ENCODE measurements around the gene GPC2.

GPC2 gene

GRCh38 chr7:100122568-100122967 is 54.6 kb downstream of the GPC2 start:
- Histone ChIP-seq H3K27me3 (ENCODE audit: insufficient read depth, poor library complexity, severe bottlenecking) (no peaks in the 10 kb centered on the region), H3K27ac (replicated peaks) (no peak overlapping the region), H3K4me3 (replicated peaks; ENCODE audit: insufficient read depth, low read length) (no peak overlapping the region)
- DNase-seq (ENCODE audit: low read depth in 1 of 2, low spot score in 1 of 2) = no peak
- no peak for TF ChIP-seq REST (IDR thresholded peaks at IDR 0.05; ENCODE audit: insufficient replicate concordance, low read depth)
- no peak for TF ChIP-seq SPI1 (IDR thresholded peaks at IDR 0.05; ENCODE audit: borderline replicate concordance, low read depth)
- TF ChIP-seq POLR2AphosphoS5 (IDR thresholded peaks at IDR 0.05; ENCODE audit: low read depth) = no peak
- no peak for TF ChIP-seq GABPA (IDR thresholded peaks at IDR 0.05; ENCODE audit: low read depth)
- TF ChIP-seq CTCF (IDR thresholded peaks at IDR 0.05; ENCODE audit: insufficient read depth, low read length) = no peak

GRCh38 chr7:100122067-100122466 is 55.1 kb downstream of the GPC2 start:
- DNase-seq (ENCODE audit: low read depth in 1 of 2, low spot score in 1 of 2) = no peak
- TF ChIP-seq SPI1 (IDR thresholded peaks at IDR 0.05; ENCODE audit: borderline replicate concordance, low read depth) (no peak), POLR2AphosphoS5 (IDR thresholded peaks at IDR 0.05; ENCODE audit: low read depth) (no peak), REST (IDR thresholded peaks at IDR 0.05; ENCODE audit: insufficient replicate concordance, low read depth) (no peak), GABPA (IDR thresholded peaks at IDR 0.05; ENCODE audit: low read depth) (no peak), CTCF (IDR thresholded peaks at IDR 0.05; ENCODE audit: insufficient read depth, low read length) (no peak)
- Histone ChIP-seq H3K27me3 (ENCODE audit: insufficient read depth, poor library complexity, severe bottlenecking) (no peaks in the 10 kb centered on the region), H3K27ac (replicated peaks) (no peak overlapping the region), H3K4me3 (replicated peaks; ENCODE audit: insufficient read depth, low read length) (no peak overlapping the region)

GRCh38 chr7:100120733-100121036 is 56.5 kb downstream of the GPC2 start:
- no peak for TF ChIP-seq SPI1 (IDR thresholded peaks at IDR 0.05; ENCODE audit: borderline replicate concordance, low read depth)
- no peak for DNase-seq (ENCODE audit: low read depth in 1 of 2, low spot score in 1 of 2)
- H3K27ac ChIP-seq (replicated peaks) = peak overlapping the region; percentile 97
- H3K4me3 ChIP-seq (replicated peaks; ENCODE audit: insufficient read depth, low read length) = no peak overlapping the region
- H3K27me3 ChIP-seq (ENCODE audit: insufficient read depth, poor library complexity, severe bottlenecking) = no peaks in the 10 kb centered on the region

- H3K4me3 ChIP-seq (replicated peaks; ENCODE audit: insufficient read depth, low read length) = peak overlapping the region; percentile 77
- no peak for TF ChIP-seq CTCF (IDR thresholded peaks at IDR 0.05; ENCODE audit: insufficient read depth, low read length)
- no peak for TF ChIP-seq REST (IDR thresholded peaks at IDR 0.05; ENCODE audit: insufficient replicate concordance, low read depth)
- no peak for TF ChIP-seq GABPA (IDR thresholded peaks at IDR 0.05; ENCODE audit: low read depth)
- no peak for TF ChIP-seq POLR2AphosphoS5 (IDR thresholded peaks at IDR 0.05; ENCODE audit: low read depth)
- TF ChIP-seq SPI1 (IDR thresholded peaks at IDR 0.05; ENCODE audit: borderline replicate concordance, low read depth) = no peak
- peak overlapping the region; percentile 97 for H3K27ac ChIP-seq (replicated peaks)
- peak in 1 of 2 experiments; percentile 61 for DNase-seq (ENCODE audit: low read depth in 1 of 2, low spot score in 1 of 2)
- no peaks in the 10 kb centered on the region for H3K27me3 ChIP-seq (ENCODE audit: insufficient read depth, poor library complexity, severe bottlenecking)
These were observed 57.0 kb downstream of the GPC2 start for GRCh38 chr7:100119970-100120732.
